A549 (cell line): Measurements from ENCODE around the gene TRIM56. TPM values are rescaled to one million over a fixed set of nuclear protein-coding genes. Genes with fewer than 3 reads are reported as not detected.
"Not testable (repeated sequence)": the region's sequence is repeated elsewhere in the genome, so short reads cannot be mapped to it uniquely, and the experiment has no call there.

Experiments
- ATAC-seq, 2 experiments: fragments of 200-7000 bp in 1 of 2; fragments of >200 bp in 1 of 2; cut with Nextera tagmentation in 1 of 2; cut with Tn5 transposase in 1 of 2; 3 replicates each; pipeline versions ENCODE4 v1.8.0 to v1.9.1; 2018 to 2020; ENCODE audit warnings: mild to moderate bottlenecking in 1 of 2, moderate library complexity in 1 of 2
- CTCF ChIA-PET: fragments of 300-600 bp; sonication (Branson Sonifier 250); formaldehyde crosslinking; extraction: SDS; loops from one replicate; lab custom pipeline; 2021; ENCODE audit warnings: antibody characterized with exemption, inconsistent platforms; lab: Yijun Ruan, JAX
- POLR2A ChIA-PET: fragments of 350-600 bp; formaldehyde crosslinking; extraction: SDS; loops from one replicate; lab custom pipeline; 2021; ENCODE audit warnings: antibody characterized with exemption, inconsistent platforms; lab: Yijun Ruan, JAX
- DNase-seq, 2 experiments: peaks; one replicate each; pipeline versions ENCODE4 v3.0.0 to v3.0.0-alpha.2; 2011 to 2016; ENCODE audit warnings: low read depth in 1 of 2, low spot score in 1 of 2
- FAIRE-seq: peaks from 2 replicates; lab custom pipeline; 2011; peaks lifted over from hg19 to GRCh38; lab: Jason Lieb, UNC
- H3K27ac ChIP-seq, 2 experiments: fragments of >200 bp; sonication (Bioruptor Twin); formaldehyde crosslinking; 3 replicates each; pipeline ENCODE4 v1.5.1; 2016 to 2017
- H3K4me1 ChIP-seq: fragments of >200 bp; sonication (Bioruptor Twin); formaldehyde crosslinking; 3 replicates; pipeline ENCODE4 v1.6.1; 2016
- H3K4me2 ChIP-seq: fragments of >200 bp; sonication (Bioruptor Twin); formaldehyde crosslinking; 3 replicates; pipeline ENCODE4 v1.6.1; 2016
- H3K4me3 ChIP-seq: fragments of >200 bp; sonication (Bioruptor Twin); formaldehyde crosslinking; 3 replicates; pipeline ENCODE4 v1.5.1; 2016
- H3K9me3 ChIP-seq: fragments of >200 bp; sonication (Bioruptor Twin); formaldehyde crosslinking; 3 replicates; pipeline ENCODE4 v1.6.1; 2016
- BHLHE40 ChIP-seq: IDR thresholded peaks from 2 replicates; pipeline ENCODE4 v1.6.1; 2012; ENCODE audit warnings: low read depth, low read length, inconsistent platforms
- CEBPB ChIP-seq, 2 experiments: fragments of >200 bp in 1 of 2; sonication (Bioruptor Twin) in 1 of 2; formaldehyde crosslinking in 1 of 2; IDR thresholded peaks; 2 replicates each; pipeline ENCODE4 v1.6.1; 2012 to 2016
- CHD4 ChIP-seq: fragments of 200-600 bp; sonication (generic); IDR thresholded peaks from 2 replicates; pipeline ENCODE4 v1.6.1; 2016; ENCODE audit warnings: antibody characterized with exemption, mild to moderate bottlenecking, borderline replicate concordance
- EHMT2 ChIP-seq: fragments of 200-600 bp; sonication (generic); IDR thresholded peaks from 2 replicates; pipeline ENCODE4 v1.6.1; 2016; ENCODE audit warnings: antibody characterized with exemption, low read depth, mild to moderate bottlenecking, moderate library complexity
- EP300 ChIP-seq, 2 experiments: fragments of >200 bp; sonication (Bioruptor Twin); formaldehyde crosslinking; IDR thresholded peaks; 2 replicates in 1 of 2; 3 replicates in 1 of 2; pipeline ENCODE4 v1.6.1; 2016 to 2017
- HEYL ChIP-seq: fragments of 250-450 bp; sonication (Bioruptor Pico); IDR thresholded peaks from 2 replicates; pipeline ENCODE4 v1.8.0; 2021; ENCODE audit warnings: mild to moderate bottlenecking, moderate library complexity
- KDM1A ChIP-seq: fragments of 200-600 bp; sonication (generic); IDR thresholded peaks from 2 replicates; pipeline ENCODE4 v1.6.1; 2016; ENCODE audit warnings: low read depth, mild to moderate bottlenecking
- KDM5A ChIP-seq: fragments of 200-600 bp; sonication (generic); IDR thresholded peaks from 2 replicates; pipeline ENCODE4 v1.6.1; 2016; ENCODE audit warnings: antibody characterized with exemption, mild to moderate bottlenecking
- NFE2L2 ChIP-seq: fragments of 150-350 bp; conservative IDR thresholded peaks from 2 replicates; pipeline ENCODE4 v1.6.1; 2014; ENCODE audit warnings: low read length
- POLR2AphosphoS2 ChIP-seq: conservative IDR thresholded peaks from 2 replicates; pipeline ENCODE4 v1.6.1; 2012; ENCODE audit warnings: low read length, improper control_type of control experiment, inconsistent platforms
- RARB ChIP-seq: fragments of 250-450 bp; sonication (Bioruptor Pico); IDR thresholded peaks from 2 replicates; pipeline ENCODE4 v1.8.0; 2021; ENCODE audit warnings: mild to moderate bottlenecking, moderate library complexity
- RCOR1 ChIP-seq: fragments of 150-350 bp; IDR thresholded peaks from 2 replicates; pipeline ENCODE4 v1.6.1; 2014; ENCODE audit warnings: antibody characterized with exemption, low read length, low read depth
- SMC3 ChIP-seq: fragments of >200 bp; sonication (Bioruptor Twin); formaldehyde crosslinking; IDR thresholded peaks from 3 replicates; pipeline ENCODE4 v1.6.1; 2018; ENCODE audit warnings: inconsistent platforms
- ZC3H11A ChIP-seq: fragments of 450-650 bp; IDR thresholded peaks from 2 replicates; pipeline ENCODE4 v1.6.1; 2014; ENCODE audit warnings: antibody characterized with exemption, mild to moderate bottlenecking
- ZNF302 ChIP-seq: fragments of 250-450 bp; sonication (Bioruptor Pico); IDR thresholded peaks from 2 replicates; pipeline ENCODE4 v1.9.0; 2021; ENCODE audit warnings: inconsistent platforms, mild to moderate bottlenecking, moderate library complexity
- WGBS: methylation state at CpG from one replicate; pipeline ENCODE4 v1.1.6; 2017; ENCODE audit errors: missing lambda C conversion rate; 5-methylcytosine and 5-hydroxymethylcytosine counted together
- polyA plus RNA-seq, 4 experiments: library from polyadenylated mRNA; depleted of rRNA in 3 of 4; stranded (reverse); fragments of >200 nt; fragmentation: RNase III in 1 of 4; extraction: RNeasy Plus Mini Kit Qiagen cat#74134 plus additional on column Dnase treatment in 1 of 4; gene quantifications; 2 replicates in 3 of 4; 3 replicates in 1 of 4; pipeline ENCODE4 v1.2.3, GENCODE V29; 2011 to 2017
- TF ChIP-seq, protein P1 (sequence below): fragments of 250-450 bp; sonication (Bioruptor Pico); IDR thresholded peaks from 2 replicates; pipeline ENCODE4 v1.5.0; 2021; ENCODE audit warnings: mild to moderate bottlenecking, moderate library complexity, borderline replicate concordance
- TF ChIP-seq, protein P2 (sequence below): fragments of >200 bp; sonication (Bioruptor Twin); formaldehyde crosslinking; IDR thresholded peaks from 3 replicates; pipeline ENCODE4 v1.5.1; 2016
- TF ChIP-seq, protein P3 (sequence below): fragments of 200-600 bp; sonication (generic); IDR thresholded peaks from 2 replicates; pipeline ENCODE4 v1.6.1; 2016; ENCODE audit warnings: antibody characterized with exemption, mild to moderate bottlenecking, moderate library complexity
- TF ChIP-seq, protein P4 (sequence below): fragments of 450-650 bp; IDR thresholded peaks from 2 replicates; pipeline ENCODE4 v1.6.1; 2014; ENCODE audit warnings: antibody characterized with exemption

The TRIM56 gene
- polyA plus RNA-seq, 2 of the 4 experiments (the other 2 are of a cell fraction): 3.9 to 16.5 TPM

DNA sequence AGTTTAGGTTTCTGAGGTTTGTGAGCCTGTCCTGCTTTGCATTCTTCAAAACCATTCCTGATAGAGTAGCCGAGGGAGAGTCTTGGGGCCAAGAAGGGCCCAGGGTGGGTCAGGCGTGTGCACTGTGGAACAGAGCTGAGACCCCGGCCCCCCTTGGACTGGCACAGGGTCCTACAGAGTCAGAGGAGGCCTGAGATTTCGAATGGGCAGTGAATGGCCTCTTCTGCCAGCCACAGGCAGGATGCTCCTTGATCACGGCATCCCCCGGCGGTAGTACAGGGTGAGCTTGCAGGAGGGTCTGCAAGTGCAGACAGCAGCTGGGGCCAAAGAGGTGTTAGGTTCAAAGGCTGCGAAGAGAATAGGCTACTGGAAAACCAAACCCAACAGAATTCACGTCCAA is 4.6 kb downstream of the TRIM56 start:
- ATAC-seq: no peak
- Histone ChIP-seq H3K4me1 (peaks cover 29% of the 10 kb centered on the region), H3K9me3 (no peaks in the 10 kb centered on the region), H3K27ac (no peak overlapping the region)
- POLR2A ChIA-PET: no interaction called here
- FAIRE-seq: no peak
- no peak for DNase-seq
- WGBS: 94% methylated on average over 9 of the region's 9 CpGs
- no peak for TF ChIP-seq HEYL
- TF ChIP-seq ZNF302 (CRISPR knock-in tag): no peak
- TF ChIP-seq, protein P1, sequence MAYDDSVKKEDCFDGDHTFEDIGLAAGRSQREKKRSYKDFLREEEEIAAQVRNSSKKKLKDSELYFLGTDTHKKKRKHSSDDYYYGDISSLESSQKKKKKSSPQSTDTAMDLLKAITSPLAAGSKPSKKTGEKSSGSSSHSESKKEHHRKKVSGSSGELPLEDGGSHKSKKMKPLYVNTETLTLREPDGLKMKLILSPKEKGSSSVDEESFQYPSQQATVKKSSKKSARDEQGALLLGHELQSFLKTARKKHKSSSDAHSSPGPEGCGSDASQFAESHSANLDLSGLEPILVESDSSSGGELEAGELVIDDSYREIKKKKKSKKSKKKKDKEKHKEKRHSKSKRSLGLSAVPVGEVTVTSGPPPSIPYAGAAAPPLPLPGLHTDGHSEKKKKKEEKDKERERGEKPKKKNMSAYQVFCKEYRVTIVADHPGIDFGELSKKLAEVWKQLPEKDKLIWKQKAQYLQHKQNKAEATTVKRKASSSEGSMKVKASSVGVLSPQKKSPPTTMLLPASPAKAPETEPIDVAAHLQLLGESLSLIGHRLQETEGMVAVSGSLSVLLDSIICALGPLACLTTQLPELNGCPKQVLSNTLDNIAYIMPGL: no peak
- no peak for TF ChIP-seq CEBPB (IDR thresholded peaks at IDR 0.05)
- no peak for TF ChIP-seq CHD4
- no peak for TF ChIP-seq RARB (CRISPR knock-in tag)
- no peak for TF ChIP-seq POLR2AphosphoS2
- no peak for TF ChIP-seq EP300 (IDR thresholded peaks at IDR 0.05)
- no peak for TF ChIP-seq EHMT2
- TF ChIP-seq, protein P2, sequence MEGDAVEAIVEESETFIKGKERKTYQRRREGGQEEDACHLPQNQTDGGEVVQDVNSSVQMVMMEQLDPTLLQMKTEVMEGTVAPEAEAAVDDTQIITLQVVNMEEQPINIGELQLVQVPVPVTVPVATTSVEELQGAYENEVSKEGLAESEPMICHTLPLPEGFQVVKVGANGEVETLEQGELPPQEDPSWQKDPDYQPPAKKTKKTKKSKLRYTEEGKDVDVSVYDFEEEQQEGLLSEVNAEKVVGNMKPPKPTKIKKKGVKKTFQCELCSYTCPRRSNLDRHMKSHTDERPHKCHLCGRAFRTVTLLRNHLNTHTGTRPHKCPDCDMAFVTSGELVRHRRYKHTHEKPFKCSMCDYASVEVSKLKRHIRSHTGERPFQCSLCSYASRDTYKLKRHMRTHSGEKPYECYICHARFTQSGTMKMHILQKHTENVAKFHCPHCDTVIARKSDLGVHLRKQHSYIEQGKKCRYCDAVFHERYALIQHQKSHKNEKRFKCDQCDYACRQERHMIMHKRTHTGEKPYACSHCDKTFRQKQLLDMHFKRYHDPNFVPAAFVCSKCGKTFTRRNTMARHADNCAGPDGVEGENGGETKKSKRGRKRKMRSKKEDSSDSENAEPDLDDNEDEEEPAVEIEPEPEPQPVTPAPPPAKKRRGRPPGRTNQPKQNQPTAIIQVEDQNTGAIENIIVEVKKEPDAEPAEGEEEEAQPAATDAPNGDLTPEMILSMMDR: no peak
- no peak for TF ChIP-seq BHLHE40
- TF ChIP-seq, protein P3, sequence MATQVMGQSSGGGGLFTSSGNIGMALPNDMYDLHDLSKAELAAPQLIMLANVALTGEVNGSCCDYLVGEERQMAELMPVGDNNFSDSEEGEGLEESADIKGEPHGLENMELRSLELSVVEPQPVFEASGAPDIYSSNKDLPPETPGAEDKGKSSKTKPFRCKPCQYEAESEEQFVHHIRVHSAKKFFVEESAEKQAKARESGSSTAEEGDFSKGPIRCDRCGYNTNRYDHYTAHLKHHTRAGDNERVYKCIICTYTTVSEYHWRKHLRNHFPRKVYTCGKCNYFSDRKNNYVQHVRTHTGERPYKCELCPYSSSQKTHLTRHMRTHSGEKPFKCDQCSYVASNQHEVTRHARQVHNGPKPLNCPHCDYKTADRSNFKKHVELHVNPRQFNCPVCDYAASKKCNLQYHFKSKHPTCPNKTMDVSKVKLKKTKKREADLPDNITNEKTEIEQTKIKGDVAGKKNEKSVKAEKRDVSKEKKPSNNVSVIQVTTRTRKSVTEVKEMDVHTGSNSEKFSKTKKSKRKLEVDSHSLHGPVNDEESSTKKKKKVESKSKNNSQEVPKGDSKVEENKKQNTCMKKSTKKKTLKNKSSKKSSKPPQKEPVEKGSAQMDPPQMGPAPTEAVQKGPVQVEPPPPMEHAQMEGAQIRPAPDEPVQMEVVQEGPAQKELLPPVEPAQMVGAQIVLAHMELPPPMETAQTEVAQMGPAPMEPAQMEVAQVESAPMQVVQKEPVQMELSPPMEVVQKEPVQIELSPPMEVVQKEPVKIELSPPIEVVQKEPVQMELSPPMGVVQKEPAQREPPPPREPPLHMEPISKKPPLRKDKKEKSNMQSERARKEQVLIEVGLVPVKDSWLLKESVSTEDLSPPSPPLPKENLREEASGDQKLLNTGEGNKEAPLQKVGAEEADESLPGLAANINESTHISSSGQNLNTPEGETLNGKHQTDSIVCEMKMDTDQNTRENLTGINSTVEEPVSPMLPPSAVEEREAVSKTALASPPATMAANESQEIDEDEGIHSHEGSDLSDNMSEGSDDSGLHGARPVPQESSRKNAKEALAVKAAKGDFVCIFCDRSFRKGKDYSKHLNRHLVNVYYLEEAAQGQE: no peak
- no peak for TF ChIP-seq ZC3H11A
- TF ChIP-seq KDM1A: no peak
- TF ChIP-seq RCOR1: no peak
- TF ChIP-seq, protein P4, sequence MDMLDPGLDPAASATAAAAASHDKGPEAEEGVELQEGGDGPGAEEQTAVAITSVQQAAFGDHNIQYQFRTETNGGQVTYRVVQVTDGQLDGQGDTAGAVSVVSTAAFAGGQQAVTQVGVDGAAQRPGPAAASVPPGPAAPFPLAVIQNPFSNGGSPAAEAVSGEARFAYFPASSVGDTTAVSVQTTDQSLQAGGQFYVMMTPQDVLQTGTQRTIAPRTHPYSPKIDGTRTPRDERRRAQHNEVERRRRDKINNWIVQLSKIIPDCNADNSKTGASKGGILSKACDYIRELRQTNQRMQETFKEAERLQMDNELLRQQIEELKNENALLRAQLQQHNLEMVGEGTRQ: no peak
- TF ChIP-seq SMC3: no peak
- TF ChIP-seq NFE2L2: no peak
- TF ChIP-seq KDM5A: no peak
- TF ChIP-seq, all 56 proteins: peak for 0
- Histone ChIP-seq H3K4me2 (no peak overlapping the region), H3K4me3 (no peak overlapping the region)
- CTCF ChIA-PET: interaction anchor here (0.6 to 2.1 kb wide), 5 partner anchors 13 to 138 kb away, joined by 3 to 7 read pairs (median 5); no protein-coding TSS in a partner anchor

DNA sequence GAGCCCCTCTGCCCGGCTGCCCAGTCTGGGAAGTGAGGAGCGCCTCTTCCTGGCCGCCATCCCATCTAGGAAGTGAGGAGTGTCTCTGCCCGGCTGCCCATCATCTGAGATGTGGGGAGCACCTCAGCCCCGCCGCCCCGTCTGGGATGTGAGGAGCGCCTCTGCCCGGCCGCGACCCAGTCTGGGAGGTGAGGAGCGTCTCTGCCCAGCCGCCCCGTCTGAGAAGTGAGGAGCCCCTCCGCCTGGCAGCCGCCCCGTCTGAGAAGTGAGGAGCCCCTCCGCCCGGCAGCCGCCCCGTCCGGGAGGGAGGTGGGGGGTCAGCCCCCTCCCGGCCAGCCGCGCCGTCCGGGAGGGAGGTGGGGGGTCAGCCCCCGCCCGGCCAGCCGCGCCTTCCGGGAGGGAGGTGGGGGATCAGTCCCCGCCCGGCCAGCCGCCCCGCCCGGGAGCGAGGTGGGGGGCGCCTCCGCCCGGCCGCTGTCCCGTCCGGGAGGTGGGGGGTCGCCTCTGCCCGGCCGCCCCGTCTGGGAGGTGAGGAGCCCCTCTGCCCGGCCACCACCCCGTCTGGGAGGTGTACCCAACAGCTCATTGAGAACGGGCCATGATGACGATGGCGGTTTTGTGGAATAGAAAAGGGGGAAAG is 7.1 kb downstream of the TRIM56 start:
- FAIRE-seq, POLR2A ChIA-PET, ATAC-seq, H3K4me2 ChIP-seq, H3K4me3 ChIP-seq, DNase-seq, H3K9me3 ChIP-seq: not testable (repeated sequence)
- H3K27ac ChIP-seq: peak overlapping the region in 1 of 2 experiments; percentile 34; a peak in 1 of 6 replicates
- CTCF ChIA-PET: interaction anchor here (1.3 kb wide), 1 partner anchor 38 kb away, joined by 3 read pairs; no protein-coding TSS in a partner anchor
- H3K4me1 ChIP-seq: peaks cover 23% of the 10 kb centered on the region
- 95% methylated on average over 13 of the region's 53 CpGs for WGBS
